Panc1 (cell line): ENCODE measurements around the gene ADCK2. TPM values are rescaled to one million over a fixed set of nuclear protein-coding genes. Genes with fewer than 3 reads are reported as not detected.

Experiments
- ATAC-seq: fragments of 200-7000 bp; cut with Tn5 transposase; 2 replicates; pipeline ENCODE4 v1.9.1; 2020; ENCODE audit warnings: mild to moderate bottlenecking, moderate library complexity
- BruUV-seq: library from RNA; stranded (reverse); fragments of 400-500 nt; replicated peaks from 2 replicates; lab custom pipeline; 2021; lab: Mats Ljungman, UMichigan
- CTCF ChIA-PET: fragments of 300-600 bp; sonication (Branson Sonifier 250); formaldehyde crosslinking; loops from one replicate; lab custom pipeline; 2022; ENCODE audit warnings: antibody characterized with exemption; lab: Charles Lee
- POLR2A ChIA-PET: fragments of 300-600 bp; sonication (Branson Sonifier 250); formaldehyde crosslinking; loops from one replicate; lab custom pipeline; 2022; ENCODE audit warnings: antibody characterized with exemption; lab: Charles Lee
- DNase-seq: peaks from one replicate; pipeline ENCODE4 v3.0.0-alpha.2; 2010; ENCODE audit warnings: low read depth, low spot score
- H3K27ac ChIP-seq: 2 replicates; pipeline ENCODE4 v1.5.1; 2011; ENCODE audit warnings: mild to moderate bottlenecking, low read length, inconsistent platforms
- H3K27me3 ChIP-seq: fragments of 200-500 bp; sonication (Bioruptor generic); 2 replicates; pipeline ENCODE4 v1.6.0; 2014; ENCODE audit warnings: low read length, inconsistent platforms; ENCODE audit not compliant: control insufficient read depth, insufficient read depth
- H3K36me3 ChIP-seq: fragments of 200-500 bp; sonication (Bioruptor generic); 2 replicates; pipeline ENCODE4 v1.5.1; 2014; ENCODE audit warnings: inconsistent platforms, mild to moderate bottlenecking, low read length, moderate library complexity; ENCODE audit not compliant: control insufficient read depth, insufficient read depth
- H3K4me1 ChIP-seq: 2 replicates; pipeline ENCODE4 v1.5.1; 2011; ENCODE audit warnings: inconsistent platforms, mild to moderate bottlenecking, low read length, moderate library complexity; ENCODE audit not compliant: control insufficient read depth, insufficient read depth
- H3K4me3 ChIP-seq, 2 experiments: 2 replicates each; pipeline ENCODE4 v1.5.1; 2011 to 2012; ENCODE audit warnings: low read depth in 2 of 2, low read length in 2 of 2, mild to moderate bottlenecking in 2 of 2, inconsistent platforms in 1 of 2, moderate library complexity in 1 of 2
- H3K9me3 ChIP-seq: fragments of 200-500 bp; sonication (Bioruptor generic); 2 replicates; pipeline ENCODE4 v1.5.1; 2014; ENCODE audit warnings: low read depth, mild to moderate bottlenecking, inconsistent platforms, low read length, moderate library complexity; ENCODE audit not compliant: control insufficient read depth, insufficient read depth
- CTCF ChIP-seq: fragments of 450-650 bp; IDR thresholded peaks from 2 replicates; pipeline ENCODE4 v1.5.1; 2017; ENCODE audit warnings: mild to moderate bottlenecking
- POLR2AphosphoS5 ChIP-seq: IDR thresholded peaks from 2 replicates; pipeline ENCODE4 v1.6.1; 2012; ENCODE audit warnings: mild to moderate bottlenecking, low read depth, low read length, moderate library complexity
- SIN3A ChIP-seq: IDR thresholded peaks from 2 replicates; pipeline ENCODE4 v1.6.1; 2012; ENCODE audit warnings: low read depth, mild to moderate bottlenecking, low read length, moderate library complexity, borderline replicate concordance; ENCODE audit not compliant: insufficient read depth
- TCF7L2 ChIP-seq: IDR thresholded peaks from 2 replicates; pipeline ENCODE4 v1.6.1; 2011; ENCODE audit warnings: mild to moderate bottlenecking, low read depth, low read length, inconsistent platforms
- in situ Hi-C: cut with HindIII; loops from 2 replicates; pipeline ENCODE4 v1.10.0; 2016; ENCODE audit warnings: low sequenced_read_pairs, low pct_unique_long_range_greater_than_20kb
- intact Hi-C: fragments of 100-400 bp; cut with micrococcal nuclease; formaldehyde crosslinking; loops from one replicate; pipeline ENCODE4 v1.10.0; 2022; ENCODE audit not compliant: unreplicated experiment
- total RNA-seq: library from RNA; stranded (reverse); gene quantifications from one replicate; pipeline ENCODE4 v1.2.1, GENCODE V29; 2021; ENCODE audit not compliant: unreplicated experiment
- TF ChIP-seq, protein P1 (sequence below), 2 experiments: IDR thresholded peaks; 2 replicates each; pipeline ENCODE4 v1.6.1; 2011 to 2012; ENCODE audit warnings: low read depth in 2 of 2, control low read depth in 1 of 2, low read length in 1 of 2, mild to moderate bottlenecking in 1 of 2, moderate library complexity in 1 of 2; ENCODE audit not compliant: insufficient read depth in 1 of 2

The ADCK2 gene
- total RNA-seq, 1 experiment from 2014 or later = 21.6 TPM

- ATAC-seq (no peak), DNase-seq (no peak)
- no peak for TF ChIP-seq CTCF
- TF ChIP-seq POLR2AphosphoS5 = no peak
- TF ChIP-seq, protein P1, sequence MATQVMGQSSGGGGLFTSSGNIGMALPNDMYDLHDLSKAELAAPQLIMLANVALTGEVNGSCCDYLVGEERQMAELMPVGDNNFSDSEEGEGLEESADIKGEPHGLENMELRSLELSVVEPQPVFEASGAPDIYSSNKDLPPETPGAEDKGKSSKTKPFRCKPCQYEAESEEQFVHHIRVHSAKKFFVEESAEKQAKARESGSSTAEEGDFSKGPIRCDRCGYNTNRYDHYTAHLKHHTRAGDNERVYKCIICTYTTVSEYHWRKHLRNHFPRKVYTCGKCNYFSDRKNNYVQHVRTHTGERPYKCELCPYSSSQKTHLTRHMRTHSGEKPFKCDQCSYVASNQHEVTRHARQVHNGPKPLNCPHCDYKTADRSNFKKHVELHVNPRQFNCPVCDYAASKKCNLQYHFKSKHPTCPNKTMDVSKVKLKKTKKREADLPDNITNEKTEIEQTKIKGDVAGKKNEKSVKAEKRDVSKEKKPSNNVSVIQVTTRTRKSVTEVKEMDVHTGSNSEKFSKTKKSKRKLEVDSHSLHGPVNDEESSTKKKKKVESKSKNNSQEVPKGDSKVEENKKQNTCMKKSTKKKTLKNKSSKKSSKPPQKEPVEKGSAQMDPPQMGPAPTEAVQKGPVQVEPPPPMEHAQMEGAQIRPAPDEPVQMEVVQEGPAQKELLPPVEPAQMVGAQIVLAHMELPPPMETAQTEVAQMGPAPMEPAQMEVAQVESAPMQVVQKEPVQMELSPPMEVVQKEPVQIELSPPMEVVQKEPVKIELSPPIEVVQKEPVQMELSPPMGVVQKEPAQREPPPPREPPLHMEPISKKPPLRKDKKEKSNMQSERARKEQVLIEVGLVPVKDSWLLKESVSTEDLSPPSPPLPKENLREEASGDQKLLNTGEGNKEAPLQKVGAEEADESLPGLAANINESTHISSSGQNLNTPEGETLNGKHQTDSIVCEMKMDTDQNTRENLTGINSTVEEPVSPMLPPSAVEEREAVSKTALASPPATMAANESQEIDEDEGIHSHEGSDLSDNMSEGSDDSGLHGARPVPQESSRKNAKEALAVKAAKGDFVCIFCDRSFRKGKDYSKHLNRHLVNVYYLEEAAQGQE (IDR thresholded peaks at IDR 0.05; ENCODE audit: insufficient read depth in 1 of 2, low read depth in 2 of 2, low read length in 1 of 2) = no peak
- TF ChIP-seq TCF7L2 = no peak
- TF ChIP-seq SIN3A = no peak
- Histone ChIP-seq H3K4me1 (no peaks in the 10 kb centered on the region), H3K27ac (no peak overlapping the region), H3K27me3 (no peaks in the 10 kb centered on the region), H3K9me3 (no peaks in the 10 kb centered on the region), H3K4me3 (no peak overlapping the region), H3K36me3 (no peaks in the 10 kb centered on the region)
- in situ Hi-C loops = no loop called here
- ChIA-PET CTCF (no interaction called here), POLR2A (no interaction called here)
- no TSS peak for BruUV-seq
- intact Hi-C loops = loop anchor here (10.0 kb wide), 1 partner anchor 306 kb away; no protein-coding TSS in a partner anchor
These were observed 6.4 kb downstream of the ADCK2 start for GRCh38 chr7:140679186-140679585.

GRCh38 chr7:140680886-140681285 lies 8.1 kb downstream of the ADCK2 start:
- H3K4me3 ChIP-seq = no peak overlapping the region
- H3K27me3 ChIP-seq = no peaks in the 10 kb centered on the region
- in situ Hi-C loops = no loop called here
- H3K9me3 ChIP-seq = no peaks in the 10 kb centered on the region
- ChIA-PET CTCF (no interaction called here), POLR2A (interaction anchor here (1.1 kb wide), 1 partner anchor 1018 kb away, joined by 4 read pairs; no protein-coding TSS in a partner anchor)
- H3K36me3 ChIP-seq = no peaks in the 10 kb centered on the region
- H3K27ac ChIP-seq = no peak overlapping the region
- no TSS peak for BruUV-seq
- intact Hi-C loops = no loop called here
- ATAC-seq (no peak), DNase-seq (no peak)
- no peaks in the 10 kb centered on the region for H3K4me1 ChIP-seq
- TF ChIP-seq SIN3A (no peak), TCF7L2 (no peak), CTCF (no peak), POLR2AphosphoS5 (no peak)
- TF ChIP-seq, protein P1 (IDR thresholded peaks at IDR 0.05; ENCODE audit: insufficient read depth in 1 of 2, low read depth in 2 of 2, low read length in 1 of 2) = no peak
